Spinal cord (tissue), 10 donors: ENCODE results near the gene KCNQ1. TPM values are rescaled to one million over a fixed set of nuclear protein-coding genes. Genes with fewer than 3 reads are reported as not detected.

Experiments
- DNase-seq, 6 donors: peaks; one replicate each; pipeline versions ENCODE4 v3.0.0 to v3.0.0-alpha.2; 2013 to 2015; ENCODE audit warnings: low spot score in 6 of 6, low read depth in 4 of 6
- H3K27ac ChIP-seq: one replicate; pipeline ENCODE4 v1.5.1; 2013; ENCODE audit warnings: low read depth, low read length, control low read depth
- H3K27me3 ChIP-seq: one replicate; pipeline ENCODE4 v1.6.1; 2013; ENCODE audit warnings: low read length; ENCODE audit not compliant: control insufficient read depth, insufficient read depth
- H3K36me3 ChIP-seq: one replicate; pipeline ENCODE4 v1.6.1; 2013; ENCODE audit warnings: low read length; ENCODE audit not compliant: control insufficient read depth, insufficient read depth
- H3K4me1 ChIP-seq: one replicate; pipeline ENCODE4 v1.6.1; 2013; ENCODE audit warnings: low read length; ENCODE audit not compliant: control insufficient read depth, insufficient read depth
- H3K4me3 ChIP-seq: one replicate; pipeline ENCODE4 v1.5.1; 2013; ENCODE audit warnings: low read depth, low read length, control low read depth
- H3K9me3 ChIP-seq: one replicate; pipeline ENCODE4 v1.6.1; 2013; ENCODE audit warnings: low read length; ENCODE audit not compliant: control insufficient read depth, insufficient read depth
- WGBS: methylation state at CpG from one replicate; pipeline ENCODE4 v1.1.5; 2013; ENCODE audit warnings: missing lambda C conversion rate; ENCODE audit not compliant: insufficient coverage; 5-methylcytosine and 5-hydroxymethylcytosine counted together
- polyA plus RNA-seq, 2 donors: library from polyadenylated mRNA; unstranded; fragments of 120-200 nt; gene quantifications; one replicate each; pipeline ENCODE4 v1.2.1, GENCODE V29; 2013; ENCODE audit not compliant: insufficient read length in 2 of 2
- total RNA-seq, 2 donors: library from RNA; depleted of rRNA in 1 of 2; stranded (reverse); fragments of 120-200 nt in 1 of 2; fragments of >200 nt in 1 of 2; gene quantifications; one replicate each; pipeline versions ENCODE4 v1.2.3 to v1.2.4, GENCODE V29; 2013 to 2014
- donor health status: healthy.

KCNQ1 gene
- total and polyA plus RNA-seq, 4 donors = 0.83 to 3.1 (median 2.1) TPM

- WGBS = 55% methylated on average over 21 of the region's 22 CpGs
- Histone ChIP-seq H3K4me3 (no peak overlapping the region), H3K9me3 (no peaks in the 10 kb centered on the region), H3K36me3 (no peaks in the 10 kb centered on the region), H3K27me3 (no peaks in the 10 kb centered on the region), H3K27ac (peak overlapping the region; percentile 35), H3K4me1 (peaks cover 38% of the 10 kb centered on the region)
- DNase-seq = peak in 2 of 6 donors; percentile 4 to 45
Observed at GRCh38 chr11:2533587-2534133, 88.9 kb downstream of the KCNQ1 start.

GRCh38 chr11:2534134-2534956 lies 89.5 kb downstream of the KCNQ1 start:
- Histone ChIP-seq H3K27ac (peak overlapping the region; percentile 35), H3K4me1 (peaks cover 40% of the 10 kb centered on the region), H3K27me3 (no peaks in the 10 kb centered on the region), H3K4me3 (no peak overlapping the region), H3K9me3 (no peaks in the 10 kb centered on the region), H3K36me3 (no peaks in the 10 kb centered on the region)
- no peak for DNase-seq
- WGBS = 96% methylated on average over 31 of the region's 31 CpGs

GRCh38 chr11:2534957-2535672 lies 90.3 kb downstream of the KCNQ1 start:
- no peaks in the 10 kb centered on the region for H3K36me3 ChIP-seq
- peaks cover 46% of the 10 kb centered on the region for H3K4me1 ChIP-seq
- H3K27me3 ChIP-seq = no peaks in the 10 kb centered on the region
- H3K27ac ChIP-seq = no peak overlapping the region
- 83% methylated on average over 15 of the region's 15 CpGs for WGBS
- H3K9me3 ChIP-seq = no peaks in the 10 kb centered on the region
- H3K4me3 ChIP-seq = no peak overlapping the region
- DNase-seq = no peak

GRCh38 chr11:2535673-2536439 lies 91.0 kb downstream of the KCNQ1 start:
- H3K27me3 ChIP-seq = no peaks in the 10 kb centered on the region
- peaks cover 44% of the 10 kb centered on the region for H3K4me1 ChIP-seq
- H3K27ac ChIP-seq = no peak overlapping the region
- H3K4me3 ChIP-seq = no peak overlapping the region
- H3K9me3 ChIP-seq = no peaks in the 10 kb centered on the region
- WGBS = 90% methylated on average over 27 of the region's 27 CpGs
- no peak for DNase-seq
- no peaks in the 10 kb centered on the region for H3K36me3 ChIP-seq

- DNase-seq = no peak
- no peaks in the 10 kb centered on the region for H3K27me3 ChIP-seq
- peaks cover 38% of the 10 kb centered on the region for H3K4me1 ChIP-seq
- no peak overlapping the region for H3K27ac ChIP-seq
- no peaks in the 10 kb centered on the region for H3K9me3 ChIP-seq
- no peak overlapping the region for H3K4me3 ChIP-seq
- H3K36me3 ChIP-seq = no peaks in the 10 kb centered on the region
- 94% methylated on average over 17 of the region's 19 CpGs for WGBS
Observed at GRCh38 chr11:2536440-2536989, 91.7 kb downstream of the KCNQ1 start.

- peaks cover 31% of the 10 kb centered on the region for H3K4me1 ChIP-seq
- WGBS = 99% methylated on average over 7 of the region's 9 CpGs
- H3K9me3 ChIP-seq = no peaks in the 10 kb centered on the region
- no peaks in the 10 kb centered on the region for H3K36me3 ChIP-seq
- H3K27ac ChIP-seq = no peak overlapping the region
- H3K4me3 ChIP-seq = no peak overlapping the region
- no peaks in the 10 kb centered on the region for H3K27me3 ChIP-seq
- DNase-seq = no peak
Observed at GRCh38 chr11:2537010-2537705, 92.3 kb downstream of the KCNQ1 start.

GRCh38 chr11:2537896-2538724 lies 93.3 kb downstream of the KCNQ1 start:
- Histone ChIP-seq H3K27me3 (no peaks in the 10 kb centered on the region), H3K4me1 (peaks cover 22% of the 10 kb centered on the region), H3K36me3 (no peaks in the 10 kb centered on the region), H3K4me3 (no peak overlapping the region), H3K9me3 (no peaks in the 10 kb centered on the region), H3K27ac (no peak overlapping the region)
- peak in 1 of 6 donors; percentile 6 for DNase-seq
- WGBS = 55% methylated on average over 26 of the region's 27 CpGs

GRCh38 chr11:2538951-2539350 lies 94.1 kb downstream of the KCNQ1 start:
- no peak for DNase-seq
- H3K27ac ChIP-seq = no peak overlapping the region

More at GRCh38 chr11:2538951-2539350, 94.1 kb downstream of the KCNQ1 start:
- Histone ChIP-seq H3K4me1 (peaks cover 13% of the 10 kb centered on the region), H3K9me3 (no peaks in the 10 kb centered on the region), H3K36me3 (no peaks in the 10 kb centered on the region), H3K4me3 (no peak overlapping the region), H3K27me3 (no peaks in the 10 kb centered on the region)
- WGBS = 93% methylated on average over 8 of the region's 12 CpGs
